ENCODE measurements around the gene CDKL2.
A peak's percentile ranks its signal among the peaks of the same experiment; 100 is the strongest.

The CDKL2 gene

GRCh38 chr4:75659512-75660031, 29.2 kb upstream of the CDKL2 start:
- H3K4me3 ChIP-seq (replicated peaks; ENCODE audit: low read depth, low read length) = no peak overlapping the region
- no peak for TF ChIP-seq CTCF (IDR thresholded peaks at IDR 0.05; ENCODE audit: low read length, missing control alignments)
- no peak for DNase-seq (ENCODE audit: low read depth)

- peak; percentile 46 for DNase-seq (ENCODE audit: low read depth)
- TF ChIP-seq CTCF (IDR thresholded peaks at IDR 0.05; ENCODE audit: low read length, missing control alignments) = no peak
- H3K4me3 ChIP-seq (replicated peaks; ENCODE audit: low read depth, low read length) = no peak overlapping the region
These were observed 28.5 kb upstream of the CDKL2 start for GRCh38 chr4:75658876-75659275.

GRCh38 chr4:75655562-75655961, 25.2 kb upstream of the CDKL2 start:
- no peak overlapping the region for H3K4me3 ChIP-seq (replicated peaks; ENCODE audit: low read depth, low read length)
- no peak for TF ChIP-seq CTCF (IDR thresholded peaks at IDR 0.05; ENCODE audit: low read length, missing control alignments)
- no peak for DNase-seq (ENCODE audit: low read depth)

GRCh38 chr4:75654905-75655304, 24.6 kb upstream of the CDKL2 start:
- no peak for DNase-seq (ENCODE audit: low read depth)
- TF ChIP-seq CTCF (IDR thresholded peaks at IDR 0.05; ENCODE audit: low read length, missing control alignments) = no peak
- no peak overlapping the region for H3K4me3 ChIP-seq (replicated peaks; ENCODE audit: low read depth, low read length)

GRCh38 chr4:75653845-75654503, 23.6 kb upstream of the CDKL2 start:
- peak; percentile 67 for TF ChIP-seq CTCF (IDR thresholded peaks at IDR 0.05; ENCODE audit: low read length, missing control alignments)
- DNase-seq (ENCODE audit: low read depth) = peak; percentile 61
- no peak overlapping the region for H3K4me3 ChIP-seq (replicated peaks; ENCODE audit: low read depth, low read length)

GRCh38 chr4:75644095-75644494, 13.8 kb upstream of the CDKL2 start:
- no peak overlapping the region for H3K4me3 ChIP-seq (replicated peaks; ENCODE audit: low read depth, low read length)
- no peak for DNase-seq (ENCODE audit: low read depth)
- TF ChIP-seq CTCF (IDR thresholded peaks at IDR 0.05; ENCODE audit: low read length, missing control alignments) = no peak

- H3K4me3 ChIP-seq (replicated peaks; ENCODE audit: low read depth, low read length) = no peak overlapping the region
- TF ChIP-seq CTCF (IDR thresholded peaks at IDR 0.05; ENCODE audit: low read length, missing control alignments) = no peak
- DNase-seq (ENCODE audit: low read depth) = no peak
These were observed 13.3 kb upstream of the CDKL2 start for GRCh38 chr4:75643651-75644050.

Data from fibroblast of pulmonary artery (primary cell).